Measurements from ENCODE around the gene ACOXL.

ACOXL gene

GRCh38 chr2:110815938-110816337, 83.6 kb downstream of the ACOXL start:
- Histone ChIP-seq H3K4me3 (ENCODE audit: low read depth, low read length) (no peak overlapping the region), H4K12ac (ENCODE audit: low read depth, low read length) (no peak overlapping the region), H3K4me1 (ENCODE audit: control insufficient read depth in 1 of 2, insufficient read depth in 2 of 2, low read length in 2 of 2) (no peaks in the 10 kb centered on the region), H2AFZ (ENCODE audit: insufficient read depth, low read length, poor library complexity) (no peak overlapping the region), H2AK5ac (ENCODE audit: low read length) (no peak overlapping the region), H2BK12ac (ENCODE audit: low read length) (no peak overlapping the region), H3K79me2 (ENCODE audit: control insufficient read depth, insufficient read depth, low read length, poor library complexity) (no peaks in the 10 kb centered on the region), H3K23ac (ENCODE audit: low read length) (no peak overlapping the region), H2BK5ac (ENCODE audit: low read depth, low read length, poor library complexity) (no peak overlapping the region), H3K9me3 (ENCODE audit: insufficient read depth, low read depth, low read length) (no peaks in the 10 kb centered on the region), H3K14ac (ENCODE audit: low read length) (no peak overlapping the region), H3K4me2 (ENCODE audit: low read length) (no peak overlapping the region), H3K36me3 (ENCODE audit: control insufficient read depth in 1 of 2, insufficient read depth in 2 of 2, low read length in 2 of 2) (no peaks in the 10 kb centered on the region), H3K27me3 (ENCODE audit: insufficient read depth, low read length) (no peaks in the 10 kb centered on the region), H4K91ac (ENCODE audit: low read depth, low read length) (no peak overlapping the region), H2BK120ac (ENCODE audit: insufficient read depth, low read length, poor library complexity) (no peak overlapping the region), H3K4ac (ENCODE audit: low read depth, low read length) (no peak overlapping the region), H4K8ac (ENCODE audit: low read depth, low read length) (no peak overlapping the region), H3K9ac (ENCODE audit: low read length) (no peak overlapping the region), H3K18ac (ENCODE audit: low read length) (no peak overlapping the region), H3K79me1 (ENCODE audit: low read length) (no peaks in the 10 kb centered on the region), H3K27ac (ENCODE audit: low read depth, low read length) (no peak overlapping the region)
- WGBS (ENCODE audit: extremely low coverage, insufficient coverage, insufficient read length): no CpG with 5 or more reads among the region's 1 CpG
- DNase-seq: no peak

- H3K4me2 ChIP-seq (ENCODE audit: low read length): no peak overlapping the region
- no peak overlapping the region for H3K18ac ChIP-seq (ENCODE audit: low read length)
- no peak overlapping the region for H4K8ac ChIP-seq (ENCODE audit: low read depth, low read length)
- no peaks in the 10 kb centered on the region for H3K27me3 ChIP-seq (ENCODE audit: insufficient read depth, low read length)
- H2AFZ ChIP-seq (ENCODE audit: insufficient read depth, low read length, poor library complexity): no peak overlapping the region
- no peak overlapping the region for H2AK5ac ChIP-seq (ENCODE audit: low read length)
- H3K9me3 ChIP-seq (ENCODE audit: insufficient read depth, low read depth, low read length): no peaks in the 10 kb centered on the region
- H3K79me2 ChIP-seq (ENCODE audit: control insufficient read depth, insufficient read depth, low read length, poor library complexity): no peaks in the 10 kb centered on the region
- WGBS (ENCODE audit: extremely low coverage, insufficient coverage, insufficient read length): no CpG with 5 or more reads among the region's 12 CpGs
- H2BK5ac ChIP-seq (ENCODE audit: low read depth, low read length, poor library complexity): no peak overlapping the region
- no peak overlapping the region for H3K4me3 ChIP-seq (ENCODE audit: low read depth, low read length)
- H3K4ac ChIP-seq (ENCODE audit: low read depth, low read length): no peak overlapping the region
- H3K9ac ChIP-seq (ENCODE audit: low read length): no peak overlapping the region
- H3K14ac ChIP-seq (ENCODE audit: low read length): no peak overlapping the region
- no peak overlapping the region for H3K23ac ChIP-seq (ENCODE audit: low read length)
- DNase-seq: no peak
- no peaks in the 10 kb centered on the region for H3K79me1 ChIP-seq (ENCODE audit: low read length)
- H2BK120ac ChIP-seq (ENCODE audit: insufficient read depth, low read length, poor library complexity): no peak overlapping the region
- H4K12ac ChIP-seq (ENCODE audit: low read depth, low read length): no peak overlapping the region
- H2BK12ac ChIP-seq (ENCODE audit: low read length): no peak overlapping the region
- H4K91ac ChIP-seq (ENCODE audit: low read depth, low read length): no peak overlapping the region
- no peaks in the 10 kb centered on the region for H3K4me1 ChIP-seq (ENCODE audit: control insufficient read depth in 1 of 2, insufficient read depth in 2 of 2, low read length in 2 of 2)
- no peak overlapping the region for H3K27ac ChIP-seq (ENCODE audit: low read depth, low read length)
- no peaks in the 10 kb centered on the region for H3K36me3 ChIP-seq (ENCODE audit: control insufficient read depth in 1 of 2, insufficient read depth in 2 of 2, low read length in 2 of 2)
Measured at GRCh38 chr2:110816404-110817365, 84.3 kb downstream of the ACOXL start.

GRCh38 chr2:110818767-110819481, 86.6 kb downstream of the ACOXL start:
- Histone ChIP-seq H3K36me3 (ENCODE audit: control insufficient read depth in 1 of 2, insufficient read depth in 2 of 2, low read length in 2 of 2) (no peaks in the 10 kb centered on the region), H3K9me3 (ENCODE audit: insufficient read depth, low read depth, low read length) (no peaks in the 10 kb centered on the region), H2BK120ac (ENCODE audit: insufficient read depth, low read length, poor library complexity) (no peak overlapping the region), H2BK12ac (ENCODE audit: low read length) (no peak overlapping the region), H4K8ac (ENCODE audit: low read depth, low read length) (no peak overlapping the region), H3K4me3 (ENCODE audit: low read depth, low read length) (no peak overlapping the region), H3K27me3 (ENCODE audit: insufficient read depth, low read length) (no peaks in the 10 kb centered on the region), H4K91ac (ENCODE audit: low read depth, low read length) (no peak overlapping the region), H3K79me1 (ENCODE audit: low read length) (no peaks in the 10 kb centered on the region), H3K18ac (ENCODE audit: low read length) (no peak overlapping the region), H3K4me1 (ENCODE audit: control insufficient read depth in 1 of 2, insufficient read depth in 2 of 2, low read length in 2 of 2) (no peaks in the 10 kb centered on the region), H3K23ac (ENCODE audit: low read length) (no peak overlapping the region), H2AFZ (ENCODE audit: insufficient read depth, low read length, poor library complexity) (no peak overlapping the region), H4K12ac (ENCODE audit: low read depth, low read length) (no peak overlapping the region), H2AK5ac (ENCODE audit: low read length) (no peak overlapping the region), H3K14ac (ENCODE audit: low read length) (no peak overlapping the region), H3K9ac (ENCODE audit: low read length) (no peak overlapping the region), H3K27ac (ENCODE audit: low read depth, low read length) (no peak overlapping the region), H2BK5ac (ENCODE audit: low read depth, low read length, poor library complexity) (no peak overlapping the region), H3K4me2 (ENCODE audit: low read length) (no peak overlapping the region), H3K4ac (ENCODE audit: low read depth, low read length) (no peak overlapping the region), H3K79me2 (ENCODE audit: control insufficient read depth, insufficient read depth, low read length, poor library complexity) (no peaks in the 10 kb centered on the region)
- WGBS (ENCODE audit: extremely low coverage, insufficient coverage, insufficient read length): no CpG with 5 or more reads among the region's 8 CpGs
- DNase-seq: no peak

GRCh38 chr2:110819711-110820110, 87.3 kb downstream of the ACOXL start:
- Histone ChIP-seq H3K4me2 (ENCODE audit: low read length) (no peak overlapping the region), H2BK120ac (ENCODE audit: insufficient read depth, low read length, poor library complexity) (no peak overlapping the region), H3K23ac (ENCODE audit: low read length) (no peak overlapping the region), H3K79me2 (ENCODE audit: control insufficient read depth, insufficient read depth, low read length, poor library complexity) (no peaks in the 10 kb centered on the region), H2AK5ac (ENCODE audit: low read length) (no peak overlapping the region), H3K27ac (ENCODE audit: low read depth, low read length) (no peak overlapping the region), H2BK12ac (ENCODE audit: low read length) (no peak overlapping the region), H3K36me3 (ENCODE audit: control insufficient read depth in 1 of 2, insufficient read depth in 2 of 2, low read length in 2 of 2) (no peaks in the 10 kb centered on the region), H3K79me1 (ENCODE audit: low read length) (no peaks in the 10 kb centered on the region), H4K12ac (ENCODE audit: low read depth, low read length) (no peak overlapping the region), H3K4me3 (ENCODE audit: low read depth, low read length) (no peak overlapping the region), H3K27me3 (ENCODE audit: insufficient read depth, low read length) (no peaks in the 10 kb centered on the region), H3K4me1 (ENCODE audit: control insufficient read depth in 1 of 2, insufficient read depth in 2 of 2, low read length in 2 of 2) (no peaks in the 10 kb centered on the region), H4K91ac (ENCODE audit: low read depth, low read length) (no peak overlapping the region), H3K9me3 (ENCODE audit: insufficient read depth, low read depth, low read length) (no peaks in the 10 kb centered on the region), H3K14ac (ENCODE audit: low read length) (no peak overlapping the region), H3K4ac (ENCODE audit: low read depth, low read length) (no peak overlapping the region), H2BK5ac (ENCODE audit: low read depth, low read length, poor library complexity) (no peak overlapping the region), H2AFZ (ENCODE audit: insufficient read depth, low read length, poor library complexity) (no peak overlapping the region), H4K8ac (ENCODE audit: low read depth, low read length) (no peak overlapping the region), H3K18ac (ENCODE audit: low read length) (no peak overlapping the region), H3K9ac (ENCODE audit: low read length) (no peak overlapping the region)
- WGBS (ENCODE audit: extremely low coverage, insufficient coverage, insufficient read length): no CpG with 5 or more reads among the region's 3 CpGs
- DNase-seq: no peak
